Measurements from ENCODE around the gene ADAM10. TPM values are rescaled to one million over a fixed set of nuclear protein-coding genes. Genes with fewer than 3 reads are reported as not detected.

Gene ADAM10
- total and polyA plus RNA-seq, 2 of the 8 experiments (the other 6 are each of a cell fraction or from before 2014, with no cell fraction given) = 46.5 to 163 TPM

DNA sequence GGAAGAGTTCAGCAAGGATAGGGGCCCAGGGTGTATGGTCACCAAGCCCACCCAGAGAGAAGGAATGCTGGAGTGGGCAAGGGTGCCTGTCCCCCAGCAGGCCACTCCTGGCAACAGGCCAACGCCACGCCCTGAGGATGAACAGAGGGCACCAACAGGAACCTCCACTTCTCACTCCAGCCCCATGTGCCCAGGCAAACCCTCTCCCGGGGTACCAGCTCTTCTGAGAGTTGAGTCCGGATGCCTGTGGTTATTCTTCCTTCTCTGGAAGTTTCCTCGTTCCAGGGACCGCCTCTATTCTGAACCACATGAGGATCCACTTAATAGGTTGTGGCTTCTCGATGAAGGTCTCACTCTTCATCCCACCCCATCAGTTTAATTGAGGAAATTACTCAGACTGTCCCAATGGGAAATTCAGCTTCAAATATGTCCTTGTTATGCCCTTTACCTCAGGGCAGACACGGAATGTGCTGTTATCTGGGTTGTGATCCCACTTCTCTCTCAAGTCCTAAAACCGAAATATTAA lies 203.4 kb downstream of the ADAM10 start:
- Histone ChIP-seq H3K27me3 (replicated peaks in 1 of 4; ENCODE audit: control insufficient read depth in 3 of 4, extremely low read depth in 1 of 4, insufficient read depth in 3 of 4, low read length in 3 of 4) (no peaks in the 10 kb centered on the region), H4K8ac (ENCODE audit: extremely low read depth, insufficient read depth, low read length) (no peak overlapping the region), H4K91ac (replicated peaks; ENCODE audit: insufficient read length, low read length) (no peak overlapping the region), H2BK120ac (replicated peaks; ENCODE audit: low read depth, low read length) (no peak overlapping the region), H3K79me1 (ENCODE audit: low read depth, low read length) (no peaks in the 10 kb centered on the region), H2BK20ac (ENCODE audit: low read length) (no peak overlapping the region), H3K4me2 (ENCODE audit: insufficient read depth in 1 of 2, low read depth in 2 of 2, low read length in 2 of 2) (no peak overlapping the region), H2BK15ac (ENCODE audit: low read length) (no peak overlapping the region), H3K23me2 (ENCODE audit: low read depth, low read length) (0 out of 2 replicates have a peak, but pooled peaks cover 2% of the 10 kb centered on the region), H3K79me2 (ENCODE audit: control insufficient read depth in 1 of 2, insufficient read depth in 2 of 2, low read length in 2 of 2) (no peaks in the 10 kb centered on the region), H2AFZ (ENCODE audit: low read length) (no peak overlapping the region), H2BK5ac (ENCODE audit: low read depth, low read length) (no peak overlapping the region), H3K9me3 (ENCODE audit: insufficient read depth in 2 of 2, low read depth in 1 of 2, low read length in 1 of 2) (no peaks in the 10 kb centered on the region), H4K5ac (ENCODE audit: insufficient read length, low read depth, low read length) (no peak overlapping the region), H4K20me1 (replicated peaks in 1 of 2; ENCODE audit: control insufficient read depth in 1 of 2, insufficient read depth in 2 of 2, low read length in 2 of 2) (no peaks in the 10 kb centered on the region), H3K18ac (ENCODE audit: extremely low read depth, low read length) (no peak overlapping the region), H3K56ac (replicated peaks; ENCODE audit: insufficient read length, low read depth, low read length) (no peak overlapping the region), H3K9ac (replicated peaks in 1 of 4; ENCODE audit: extremely low read depth in 1 of 4, low read depth in 3 of 4, low read length in 3 of 4) (no peak overlapping the region), H3K4ac (replicated peaks; ENCODE audit: insufficient read length, low read depth, low read length) (no peak overlapping the region), H2AK5ac (ENCODE audit: low read depth, low read length) (no peak overlapping the region), H2BK12ac (ENCODE audit: low read depth, low read length) (no peak overlapping the region), H3K4me3 (ENCODE audit: extremely low read depth in 1 of 4, insufficient read depth in 2 of 4, low read depth in 3 of 4, low read length in 4 of 4) (no peak overlapping the region), H3K4me1 (replicated peaks in 1 of 4; ENCODE audit: control insufficient read depth in 3 of 4, insufficient read depth in 4 of 4, low read length in 3 of 4) (no peaks in the 10 kb centered on the region), H3K23ac (ENCODE audit: insufficient read length) (no peak overlapping the region), H3K14ac (ENCODE audit: insufficient read length) (no peak overlapping the region), H3K36me3 (ENCODE audit: control insufficient read depth in 2 of 4, insufficient read depth in 4 of 4, low read length in 3 of 4) (no peaks in the 10 kb centered on the region), H3K27ac (ENCODE audit: low read depth, low read length) (no peak overlapping the region)
- 94% methylated on average over 9 of the region's 9 CpGs; no CpG with 5 or more reads in 1 of the 2 experiments for WGBS, 2 experiments (ENCODE audit: extremely low coverage in 1 of 2, insufficient coverage in 1 of 2, insufficient read length in 1 of 2, insufficient replicate concordance in 2 of 2, low coverage in 1 of 2, low lambda C conversion rate in 2 of 2, missing lambda C conversion rate in 1 of 2)
- FAIRE-seq (no peak), DNase-seq (ENCODE audit: low read depth in 1 of 2, low spot score in 2 of 2) (no peak)
- TF ChIP-seq TAF7 (optimal IDR thresholded peaks at IDR 0.05; ENCODE audit: borderline replicate concordance, low read depth, low read length) (no peak), SP2 (IDR thresholded peaks at IDR 0.05; ENCODE audit: low read length) (no peak), CREB1 (IDR thresholded peaks at IDR 0.05) (no peak), FOSL1 (IDR thresholded peaks at IDR 0.05; ENCODE audit: insufficient read depth, low read depth, low read length) (no peak), GTF2F1 (IDR thresholded peaks at IDR 0.05; ENCODE audit: borderline replicate concordance, low read depth, low read length) (no peak), RFX5 (IDR thresholded peaks at IDR 0.05; ENCODE audit: borderline replicate concordance, low read depth, low read length) (no peak), CHD2 (IDR thresholded peaks at IDR 0.05; ENCODE audit: low read length) (no peak), NRF1 (IDR thresholded peaks at IDR 0.05; ENCODE audit: low read depth, low read length) (no peak), TEAD4 (IDR thresholded peaks at IDR 0.05; ENCODE audit: low read depth, low read length) (no peak), CBX5 (IDR thresholded peaks at IDR 0.05; ENCODE audit: low read depth, low read length) (no peak), POLR2A (IDR thresholded peaks at IDR 0.05; ENCODE audit: control extremely low read depth in 1 of 2, low read depth in 2 of 2, low read length in 2 of 2) (no peak), SP1 (IDR thresholded peaks at IDR 0.05; ENCODE audit: low read depth, low read length) (no peak), RNF2 (IDR thresholded peaks at IDR 0.05; ENCODE audit: borderline replicate concordance, low read depth, low read length, missing control alignments, poor library complexity, severe bottlenecking) (no peak)
- CTCF ChIA-PET (ENCODE audit: partially characterized antibody) = interaction anchor here (0.6 to 1.7 kb wide), 2 partner anchors 19 to 23 kb away, joined by 3 to 4 read pairs; no protein-coding TSS in a partner anchor
- POLR2A ChIA-PET (ENCODE audit: partially characterized antibody) = no interaction called here

Data from H1 (cell line).